ENCODE measurements around the gene GPR65. TPM values are rescaled to one million over a fixed set of nuclear protein-coding genes. Genes with fewer than 3 reads are reported as not detected.
A peak's percentile ranks its signal among the peaks of the same experiment; 100 is the strongest.

GPR65 gene
- total RNA-seq (2021) (not detected in 2 replicates), Bru-seq, nascent RNA (not detected), BruChase-seq, experiment 1, labeled RNA remaining after a 2-hour chase (not detected), BruChase-seq, experiment 2, labeled RNA remaining after a 6-hour chase (not detected)
- long read RNA-seq, result 0 reads

DNA sequence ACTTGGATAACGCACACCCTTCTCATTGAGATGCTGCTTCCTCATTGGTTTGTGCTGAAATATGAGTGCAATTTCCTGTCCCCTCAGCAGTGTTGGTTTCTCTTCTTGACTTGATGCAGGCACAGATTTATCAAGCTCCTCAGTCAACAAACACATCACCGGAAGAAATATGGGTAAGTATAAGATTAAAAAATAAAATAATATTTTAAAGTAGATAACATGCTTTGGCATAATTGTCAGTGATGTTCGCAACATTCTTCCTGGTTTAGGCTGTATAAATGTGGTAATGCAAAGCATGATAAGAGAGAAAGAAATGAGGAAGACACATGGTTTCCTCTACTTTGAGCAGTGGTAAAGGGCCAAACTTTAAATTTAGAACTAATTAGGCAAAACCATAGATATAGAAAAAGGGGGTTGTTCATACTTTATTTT is at the start of gene GPR65:
TSS of gene GPR65 (plus strand) at position 86 of the 432 bp plus-strand sequence. CDS start 5,713 bp downstream, outside the sequence.
- TF ChIP-seq CTCF (conservative IDR thresholded peaks at IDR 0.05; ENCODE audit: low read depth, low read length) (no peak), EZH2 (IDR thresholded peaks at IDR 0.05; ENCODE audit: borderline replicate concordance, low read depth, low read length, poor library complexity, severe bottlenecking) (no peak)
- Histone ChIP-seq H3K4me1 (ENCODE audit: insufficient read depth, low read length, poor library complexity, severe bottlenecking) (no peaks in the 10 kb centered on the region), H3K9me3 (ENCODE audit: low read depth, low read length, poor library complexity, severe bottlenecking) (no peaks in the 10 kb centered on the region), H3K27ac (ENCODE audit: low read depth, low read length, poor library complexity, severe bottlenecking) (no peak within 1 kb of the TSS), H3K36me3 (ENCODE audit: insufficient read depth, low read length, poor library complexity, severe bottlenecking) (no peaks in the 10 kb centered on the region), H3K4me3 (ENCODE audit: low read depth, low read length, poor library complexity, severe bottlenecking) (no peak within 1 kb of the TSS), H3K27me3 (replicated peaks; ENCODE audit: insufficient read depth, low read depth, low read length, poor library complexity) (no peaks in the 10 kb centered on the region)
- intact Hi-C loops (cut with micrococcal nuclease; ENCODE audit: unreplicated experiment), result no loop called here
- POLR2A ChIA-PET (ENCODE audit: low non-redundant PET), result no interaction called here
- no TSS peak for BruUV-seq (replicated peaks)
- CTCF ChIA-PET, result no interaction called here
- DNase-seq (ENCODE audit: low spot score), result no peak

DNA sequence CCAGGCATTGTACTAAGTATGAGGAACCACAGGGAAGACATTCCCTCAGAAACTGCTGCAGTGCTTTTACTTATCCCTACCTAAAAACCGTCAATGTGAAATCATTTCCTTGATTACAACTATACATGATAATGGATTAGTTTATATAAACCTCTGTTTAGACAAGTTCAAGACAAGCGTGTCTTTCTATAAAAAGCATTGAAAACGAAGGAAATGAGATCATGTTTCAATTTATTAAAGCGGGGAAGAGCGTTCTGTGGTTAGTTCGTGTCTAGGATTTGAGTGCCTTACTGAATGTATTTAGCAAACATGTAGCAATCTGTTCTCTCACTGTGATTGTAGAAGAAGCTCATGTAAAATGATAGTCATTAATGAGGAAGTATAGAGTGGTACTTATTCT is 49.4 kb upstream of the GPR65 start:
- H3K9me3 ChIP-seq (ENCODE audit: low read depth, low read length, poor library complexity, severe bottlenecking), result no peaks in the 10 kb centered on the region
- no TSS peak for BruUV-seq (replicated peaks)
- no peak for TF ChIP-seq CTCF (conservative IDR thresholded peaks at IDR 0.05; ENCODE audit: low read depth, low read length)
- no peak for TF ChIP-seq EZH2 (IDR thresholded peaks at IDR 0.05; ENCODE audit: borderline replicate concordance, low read depth, low read length, poor library complexity, severe bottlenecking)
- no peak overlapping the region for H3K4me3 ChIP-seq (ENCODE audit: low read depth, low read length, poor library complexity, severe bottlenecking)
- no peaks in the 10 kb centered on the region for H3K4me1 ChIP-seq (ENCODE audit: insufficient read depth, low read length, poor library complexity, severe bottlenecking)
- H3K27ac ChIP-seq (ENCODE audit: low read depth, low read length, poor library complexity, severe bottlenecking), result no peak overlapping the region
- peak; percentile 4 for DNase-seq (ENCODE audit: low spot score)
- H3K36me3 ChIP-seq (ENCODE audit: insufficient read depth, low read length, poor library complexity, severe bottlenecking), result no peaks in the 10 kb centered on the region
- no peaks in the 10 kb centered on the region for H3K27me3 ChIP-seq (replicated peaks; ENCODE audit: insufficient read depth, low read depth, low read length, poor library complexity)
- CTCF ChIA-PET, result interaction anchor here (0.7 kb wide), 1 partner anchor 213 kb away, joined by 3 read pairs; no protein-coding TSS in a partner anchor
- POLR2A ChIA-PET (ENCODE audit: low non-redundant PET), result no interaction called here
- intact Hi-C loops (cut with micrococcal nuclease; ENCODE audit: unreplicated experiment), result no loop called here

- H3K27ac ChIP-seq (ENCODE audit: low read depth, low read length, poor library complexity, severe bottlenecking), result no peak overlapping the region
- no peak overlapping the region for H3K4me3 ChIP-seq (ENCODE audit: low read depth, low read length, poor library complexity, severe bottlenecking)
- DNase-seq (ENCODE audit: low spot score), result no peak
- no TSS peak for BruUV-seq (replicated peaks)
- ChIA-PET POLR2A (ENCODE audit: low non-redundant PET) (no interaction called here), CTCF (no interaction called here)
- no peaks in the 10 kb centered on the region for H3K27me3 ChIP-seq (replicated peaks; ENCODE audit: insufficient read depth, low read depth, low read length, poor library complexity)
- H3K4me1 ChIP-seq (ENCODE audit: insufficient read depth, low read length, poor library complexity, severe bottlenecking), result no peaks in the 10 kb centered on the region
- no peaks in the 10 kb centered on the region for H3K9me3 ChIP-seq (ENCODE audit: low read depth, low read length, poor library complexity, severe bottlenecking)
- H3K36me3 ChIP-seq (ENCODE audit: insufficient read depth, low read length, poor library complexity, severe bottlenecking), result no peaks in the 10 kb centered on the region
- TF ChIP-seq EZH2 (IDR thresholded peaks at IDR 0.05; ENCODE audit: borderline replicate concordance, low read depth, low read length, poor library complexity, severe bottlenecking), result no peak
- no peak for TF ChIP-seq CTCF (conservative IDR thresholded peaks at IDR 0.05; ENCODE audit: low read depth, low read length)
- intact Hi-C loops (cut with micrococcal nuclease; ENCODE audit: unreplicated experiment), result no loop called here
Measured at GRCh38 chr14:87960013-87960787, 44.7 kb upstream of the GPR65 start.

Data from A673 (cell line).